H1 (cell line): ENCODE results near the gene PI4KA.

Experiments used
- ASH2L ChIP-seq: fragments of 200-600, 300-600 bp; sonication (generic); IDR thresholded peaks from one replicate; pipeline ENCODE4 v1.7.1; 2017; ENCODE audit warnings: low read length
- CHD1 ChIP-seq: IDR thresholded peaks from 2 replicates; pipeline ENCODE4 v1.6.1; 2012; ENCODE audit warnings: low read depth, low read length, improper control_type of control experiment
- CTCF ChIP-seq, 3 experiments: IDR thresholded peaks; 1 replicate in 2 of 3; 2 replicates in 1 of 3; pipeline versions ENCODE4 v1.5.1 to v1.6.1; 2011; ENCODE audit warnings: low read length in 3 of 3, mild to moderate bottlenecking in 3 of 3, inconsistent platforms in 2 of 3, low read depth in 1 of 3, moderate library complexity in 1 of 3; ENCODE audit not compliant: insufficient read depth in 1 of 3; ENCODE audit errors: control extremely low read depth in 1 of 3
- MAFK ChIP-seq: IDR thresholded peaks from 2 replicates; pipeline ENCODE4 v1.6.1; 2012; ENCODE audit warnings: low read depth, mild to moderate bottlenecking, improper control_type of control experiment, low read length
- POLR2A ChIP-seq, 2 experiments: IDR thresholded peaks; 1 replicate in 1 of 2; 2 replicates in 1 of 2; pipeline ENCODE4 v1.6.1; 2011; ENCODE audit warnings: low read depth in 2 of 2, low read length in 2 of 2, mild to moderate bottlenecking in 2 of 2; ENCODE audit errors: control extremely low read depth in 1 of 2
- RAD21 ChIP-seq, 2 experiments: IDR thresholded peaks in 1 of 2; conservative IDR thresholded peaks in 1 of 2; 2 replicates each; pipeline ENCODE4 v1.6.1; 2011; ENCODE audit warnings: low read depth in 2 of 2, low read length in 2 of 2, improper control_type of control experiment in 1 of 2, inconsistent platforms in 1 of 2, mild to moderate bottlenecking in 1 of 2, moderate library complexity in 1 of 2
- SIN3A ChIP-seq, 2 experiments: IDR thresholded peaks in 1 of 2; conservative IDR thresholded peaks in 1 of 2; 2 replicates each; pipeline ENCODE4 v1.6.1; 2011 to 2012; ENCODE audit warnings: low read length in 2 of 2, improper control_type of control experiment in 1 of 2, low read depth in 1 of 2, mild to moderate bottlenecking in 1 of 2
- SIRT6 ChIP-seq: IDR thresholded peaks from one replicate; pipeline ENCODE4 v1.7.1; 2012; ENCODE audit warnings: low read length, inconsistent platforms
- SP1 ChIP-seq: IDR thresholded peaks from 2 replicates; pipeline ENCODE4 v1.6.1; 2011; ENCODE audit warnings: low read depth, low read length
- TAF1 ChIP-seq: IDR thresholded peaks from 2 replicates; pipeline ENCODE4 v1.6.1; 2011; ENCODE audit warnings: mild to moderate bottlenecking, low read depth, low read length

GRCh38 chr22:20818471-20818870 lies 40.1 kb downstream of the PI4KA start:
- TF ChIP-seq CTCF (IDR thresholded peaks at IDR 0.05; ENCODE audit: control extremely low read depth in 1 of 3, insufficient read depth in 1 of 3, low read depth in 1 of 3, low read length in 3 of 3) (no peak), SIN3A (conservative IDR thresholded peaks at IDR 0.05 in 1 of 2, IDR thresholded peaks at IDR 0.05 in 1 of 2; ENCODE audit: low read depth in 1 of 2, low read length in 2 of 2) (no peak), ASH2L (no peak), SIRT6 (no peak), CHD1 (no peak), SP1 (no peak), RAD21 (IDR thresholded peaks at IDR 0.05 in 1 of 2, conservative IDR thresholded peaks at IDR 0.05 in 1 of 2; ENCODE audit: low read depth in 2 of 2, low read length in 2 of 2) (no peak), POLR2A (IDR thresholded peaks at IDR 0.05; ENCODE audit: control extremely low read depth in 1 of 2, low read depth in 2 of 2, low read length in 2 of 2) (no peak), MAFK (no peak), TAF1 (no peak)
